HG03565 (cell line): Measurements from ENCODE around the gene FAM32A.
A peak's percentile ranks its signal among the peaks of the same experiment; 100 is the strongest.

ENCODE experiments used
- ATAC-seq: cut with Tn5 transposase; IDR thresholded peaks from one replicate; pipeline ENCODE4 v1.9.1; 2021; ENCODE audit warnings: mild to moderate bottlenecking, moderate library complexity; ENCODE audit not compliant: unreplicated experiment

Gene FAM32A

GRCh38 chr19:16185123-16185767, at the start of gene FAM32A:
Gene FAM32A (plus strand): TSS chr19:16185410. CDS start chr19:16185443, 33 bp downstream.
- peak; percentile 87 for ATAC-seq

- no peak for ATAC-seq
Measured at GRCh38 chr19:16135430-16136127, 49.6 kb upstream of the FAM32A start.

- no peak for ATAC-seq
Measured at GRCh38 chr19:16136185-16136999, 48.8 kb upstream of the FAM32A start.

- ATAC-seq, result no peak
Measured at GRCh38 chr19:16139752-16140151, 45.5 kb upstream of the FAM32A start.

- ATAC-seq, result no peak
Measured at GRCh38 chr19:16141043-16141442, 44.2 kb upstream of the FAM32A start.

GRCh38 chr19:16142032-16142580, 43.1 kb upstream of the FAM32A start:
- ATAC-seq, result no peak

GRCh38 chr19:16143399-16144215, 41.6 kb upstream of the FAM32A start, which contains the start of gene HSH2D:
Gene HSH2D (plus strand): TSS chr19:16143685. CDS start chr19:16148751, 5,066 bp downstream.
- peak; percentile 57 for ATAC-seq

GRCh38 chr19:16144216-16144581, 41.0 kb upstream of the FAM32A start:
- no peak for ATAC-seq

GRCh38 chr19:16146112-16146511, 39.1 kb upstream of the FAM32A start:
- ATAC-seq, result no peak

GRCh38 chr19:16148443-16149229, 36.6 kb upstream of the FAM32A start:
- ATAC-seq, result no peak

GRCh38 chr19:16153582-16154336, 31.5 kb upstream of the FAM32A start:
- no peak for ATAC-seq

GRCh38 chr19:16154557-16154956, 30.7 kb upstream of the FAM32A start:
- no peak for ATAC-seq

GRCh38 chr19:16155128-16155527, 30.1 kb upstream of the FAM32A start:
- no peak for ATAC-seq

GRCh38 chr19:16156904-16157303, 28.3 kb upstream of the FAM32A start:
- ATAC-seq, result no peak

- no peak for ATAC-seq
Measured at GRCh38 chr19:16157601-16158000, 27.6 kb upstream of the FAM32A start.

- no peak for ATAC-seq
Measured at GRCh38 chr19:16159655-16160054, 25.6 kb upstream of the FAM32A start.

GRCh38 chr19:16160445-16160942, 24.7 kb upstream of the FAM32A start:
- no peak for ATAC-seq

- ATAC-seq, result no peak
Measured at GRCh38 chr19:16160943-16161560, 24.2 kb upstream of the FAM32A start.
